GM18502 (cell line): ENCODE data around the gene LSR.

Experiments used
- ATAC-seq: cut with Tn5 transposase; IDR thresholded peaks from one replicate; pipeline ENCODE4 v1.9.1; 2021; ENCODE audit warnings: mild to moderate bottlenecking; ENCODE audit not compliant: unreplicated experiment, poor library complexity

Gene LSR

GRCh38 chr19:35248310-35249145 is at the start of gene LSR:
Gene LSR, plus strand, starts transcription at chr19:35249002. Its CDS starts 21 bp downstream, at chr19:35249023.
- ATAC-seq = peak; percentile 83

- no peak for ATAC-seq
Observed at GRCh38 chr19:35199481-35199880, 49.3 kb upstream of the LSR start.

- no peak for ATAC-seq
Observed at GRCh38 chr19:35202722-35203688, 45.8 kb upstream of the LSR start.

GRCh38 chr19:35204799-35205732 is 43.7 kb upstream of the LSR start:
- peak; percentile 76 for ATAC-seq

GRCh38 chr19:35205733-35206323 is 43.0 kb upstream of the LSR start:
- ATAC-seq = no peak

- no peak for ATAC-seq
Observed at GRCh38 chr19:35206379-35206778, 42.4 kb upstream of the LSR start.

GRCh38 chr19:35206855-35207254 is 41.9 kb upstream of the LSR start:
- ATAC-seq = no peak

- no peak for ATAC-seq
Observed at GRCh38 chr19:35207391-35207871, 41.4 kb upstream of the LSR start.

- no peak for ATAC-seq
Observed at GRCh38 chr19:35208121-35208520, 40.7 kb upstream of the LSR start.

- ATAC-seq = no peak
Observed at GRCh38 chr19:35209646-35210045, 39.2 kb upstream of the LSR start.

- no peak for ATAC-seq
Observed at GRCh38 chr19:35211545-35212230, 37.1 kb upstream of the LSR start.

GRCh38 chr19:35212241-35212640 is 36.6 kb upstream of the LSR start:
- ATAC-seq = no peak

GRCh38 chr19:35213663-35214632 is 34.9 kb upstream of the LSR start:
- ATAC-seq = peak; percentile 71

GRCh38 chr19:35214766-35215422 is 33.9 kb upstream of the LSR start:
- no peak for ATAC-seq

GRCh38 chr19:35216016-35216832 is 32.6 kb upstream of the LSR start:
- ATAC-seq = no peak

GRCh38 chr19:35216833-35217648 is 31.8 kb upstream of the LSR start:
- no peak for ATAC-seq
